GM10248 (cell line): Measurements from ENCODE around the gene GAB3.
"Not testable (repeated sequence)": the region's sequence is repeated elsewhere in the genome, so short reads cannot be mapped to it uniquely, and the experiment has no call there.

Experiments used
- CTCF ChIA-PET: fragments of 300-600 bp; sonication (Branson Sonifier 250); formaldehyde crosslinking; extraction: SDS; loops from one replicate; lab custom pipeline; 2021; ENCODE audit warnings: antibody characterized with exemption; lab: Yijun Ruan, JAX
- POLR2A ChIA-PET: fragments of 350-650 bp; sonication (Branson Sonifier 250); formaldehyde crosslinking; extraction: SDS; loops from one replicate; lab custom pipeline; 2020; ENCODE audit warnings: antibody characterized with exemption; lab: Yijun Ruan, JAX
- DNase-seq: peaks from one replicate; pipeline ENCODE4 v3.0.0; 2012; ENCODE audit errors: extremely low spot score
- CTCF ChIP-seq: IDR thresholded peaks from 2 replicates; pipeline ENCODE4 v1.5.1; 2012; ENCODE audit warnings: mild to moderate bottlenecking, low read depth; ENCODE audit errors: extremely low read depth, missing control alignments, control extremely low read depth

The GAB3 gene

DNA sequence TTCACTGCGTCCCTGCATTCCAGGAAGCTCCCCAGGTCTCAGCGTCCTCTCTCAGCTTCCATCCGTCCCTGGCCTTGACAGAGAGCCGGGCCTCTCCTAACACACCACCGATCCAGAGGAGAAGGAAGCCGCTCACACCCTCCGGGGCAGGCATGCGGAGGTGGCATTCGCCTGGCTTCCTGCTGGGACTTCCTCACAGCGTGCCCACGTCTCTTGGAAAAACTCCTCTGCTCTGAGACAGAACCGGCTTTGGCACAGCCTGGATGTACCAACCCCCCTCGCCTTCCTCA lies 100.7 kb downstream of the GAB3 start:
- CTCF ChIA-PET = no interaction called here
- no peak for DNase-seq
- POLR2A ChIA-PET = no interaction called here

GRCh38 chrX:154649503-154650220 lies 101.2 kb downstream of the GAB3 start:
- no peak for TF ChIP-seq CTCF
- ChIA-PET POLR2A (no interaction called here), CTCF (no interaction called here)
- no peak for DNase-seq

More for the DNA sequence above, 100.7 kb downstream of the GAB3 start:
- TF ChIP-seq CTCF = no peak

DNA sequence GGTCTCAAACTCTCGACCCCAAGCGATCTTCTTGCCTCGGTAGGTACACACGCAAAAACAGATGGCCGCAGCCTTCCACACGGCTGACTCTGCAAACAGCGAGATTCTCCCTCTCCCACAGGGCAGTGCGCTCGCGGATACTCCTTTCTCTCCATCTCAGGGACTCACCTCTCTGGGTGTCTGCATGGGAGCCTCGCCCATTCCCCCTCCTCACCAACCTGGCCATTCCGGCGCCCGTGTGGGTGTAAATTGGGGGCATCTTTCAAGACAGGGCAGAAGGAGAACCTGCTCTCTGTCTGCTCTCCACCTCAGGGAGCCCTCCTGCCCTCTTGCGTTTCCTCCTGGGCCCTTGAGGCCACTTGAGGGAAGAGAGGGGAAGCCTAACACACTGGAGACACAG lies 101.9 kb downstream of the GAB3 start:
- ChIA-PET CTCF (no interaction called here), POLR2A (no interaction called here)
- DNase-seq = no peak
- no peak for TF ChIP-seq CTCF

DNA sequence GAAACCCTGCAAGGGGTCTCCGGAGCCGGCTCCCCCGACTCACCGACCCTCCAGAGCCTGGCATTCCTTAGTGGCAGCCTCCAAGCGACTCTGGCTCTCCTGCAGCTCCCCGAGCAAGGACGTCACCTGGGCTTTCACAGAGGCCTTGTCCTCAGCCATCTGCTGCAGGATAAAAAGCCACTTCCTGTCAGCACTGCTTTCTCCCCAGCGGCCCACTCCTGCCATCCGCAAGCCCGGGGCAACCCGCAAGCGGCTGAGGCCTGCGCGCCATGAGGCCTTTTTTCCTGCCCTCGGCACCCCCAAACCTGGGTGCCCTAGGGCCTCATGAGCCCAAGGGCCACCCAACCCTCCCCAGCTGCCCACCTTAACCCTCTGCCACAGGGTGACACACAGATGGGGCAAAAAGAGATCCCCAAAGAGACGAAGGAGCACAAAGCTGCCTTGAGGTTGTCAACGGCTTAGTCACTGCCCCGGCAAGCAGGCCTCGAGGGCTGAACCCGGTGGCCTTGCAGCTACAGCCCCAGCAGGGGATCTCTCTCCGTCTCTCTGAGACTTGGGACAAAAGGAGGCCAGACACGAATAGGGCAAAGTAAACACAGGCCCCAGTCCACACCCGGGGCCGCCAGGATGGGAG lies 105.0 kb downstream of the GAB3 start:
- DNase-seq, CTCF ChIA-PET, POLR2A ChIA-PET: not testable (repeated sequence)

- DNase-seq, CTCF ChIA-PET, POLR2A ChIA-PET: not testable (repeated sequence)
Observed at GRCh38 chrX:154643708-154644107, 107.2 kb downstream of the GAB3 start.

DNA sequence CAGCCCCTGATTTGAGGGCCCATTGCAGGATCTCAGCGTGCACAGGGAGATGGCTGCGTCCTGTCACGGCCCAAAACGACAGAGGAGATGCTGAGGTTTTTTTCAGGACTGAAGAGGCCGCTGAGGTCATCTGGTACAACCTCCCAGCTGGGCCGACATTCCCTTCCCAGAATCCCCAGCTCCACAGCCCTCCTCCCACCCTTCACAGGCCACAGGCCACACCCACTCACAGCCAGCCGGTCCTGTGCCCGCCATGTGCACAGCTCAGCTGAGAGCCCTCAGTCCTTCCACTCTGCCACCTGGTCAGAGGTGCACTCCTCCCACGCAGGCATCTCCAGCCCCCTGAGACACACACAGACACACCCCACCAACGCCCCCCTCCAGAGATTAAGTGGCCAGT lies 109.1 kb downstream of the GAB3 start:
- DNase-seq, POLR2A ChIA-PET, CTCF ChIA-PET: not testable (repeated sequence)

- CTCF ChIA-PET = not testable (repeated sequence)
Observed at GRCh38 chrX:154633661-154634060, 117.2 kb downstream of the GAB3 start.

GRCh38 chrX:154630949-154631348 lies 119.9 kb downstream of the GAB3 start:
- POLR2A ChIA-PET, DNase-seq, CTCF ChIA-PET: not testable (repeated sequence)

More at GRCh38 chrX:154633661-154634060, 117.2 kb downstream of the GAB3 start:
- DNase-seq, POLR2A ChIA-PET: not testable (repeated sequence)

DNA sequence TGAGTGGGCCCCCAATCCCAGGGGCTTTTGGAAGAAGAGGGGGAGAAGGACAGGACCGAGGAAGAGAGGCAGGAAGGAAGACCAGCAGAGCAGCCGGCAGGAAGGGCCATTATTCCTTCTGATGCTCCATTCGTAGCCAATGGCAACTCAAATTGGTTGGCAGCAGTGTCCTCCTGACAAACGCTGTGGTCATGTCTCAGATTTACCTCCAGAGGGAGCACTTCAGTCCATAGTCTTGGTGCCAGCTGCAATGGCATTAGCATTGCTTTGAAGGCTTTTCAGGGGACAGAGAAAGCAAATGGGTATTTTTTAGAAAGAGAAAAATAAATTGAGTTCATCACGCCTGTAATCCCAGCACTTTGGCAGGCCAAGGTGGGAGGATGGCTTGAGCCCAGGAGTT lies 121.9 kb downstream of the GAB3 start:
- DNase-seq, POLR2A ChIA-PET, CTCF ChIA-PET: not testable (repeated sequence)
